ENCODE results near the gene NTN5.
"Not testable (repeated sequence)": the region's sequence is repeated elsewhere in the genome, so short reads cannot be mapped to it uniquely, and the experiment has no call there.

The NTN5 gene

GRCh38 chr19:48695743-48696352, 23.0 kb upstream of the NTN5 start, which contains the start of gene FUT2:
Gene FUT2, plus strand, starts transcription at chr19:48695971. Its CDS starts 6,986 bp downstream, at chr19:48702957.
- no peak for DNase-seq

- not testable (repeated sequence) for DNase-seq
Observed at GRCh38 chr19:48693629-48694028, 20.8 kb upstream of the NTN5 start.

- DNase-seq = no peak
Observed at GRCh38 chr19:48689449-48689848, 16.6 kb upstream of the NTN5 start.

GRCh38 chr19:48687776-48688175, 15.0 kb upstream of the NTN5 start:
- no peak for DNase-seq

- not testable (repeated sequence) for DNase-seq
Observed at GRCh38 chr19:48686637-48687036, 13.8 kb upstream of the NTN5 start.

GRCh38 chr19:48686088-48686487, 13.3 kb upstream of the NTN5 start:
- DNase-seq = no peak

GRCh38 chr19:48685583-48685982, 12.8 kb upstream of the NTN5 start:
- DNase-seq = no peak

GRCh38 chr19:48683349-48683748, 10.5 kb upstream of the NTN5 start:
- DNase-seq = no peak

- DNase-seq = no peak
Observed at GRCh38 chr19:48681127-48681470, 8.3 kb upstream of the NTN5 start.

- DNase-seq = no peak
Observed at GRCh38 chr19:48680436-48681126, 7.8 kb upstream of the NTN5 start.

GRCh38 chr19:48680006-48680405, 7.2 kb upstream of the NTN5 start:
- DNase-seq = not testable (repeated sequence)

- DNase-seq = no peak
Observed at GRCh38 chr19:48678201-48678600, 5.4 kb upstream of the NTN5 start.

GRCh38 chr19:48676887-48677286, 4.1 kb upstream of the NTN5 start:
- no peak for DNase-seq

- no peak for DNase-seq
Observed at GRCh38 chr19:48676487-48676886, 3.7 kb upstream of the NTN5 start.

GRCh38 chr19:48674921-48675824, 2.4 kb upstream of the NTN5 start:
- peak; percentile 75 for DNase-seq

GRCh38 chr19:48674216-48674809, 1.5 kb upstream of the NTN5 start:
- DNase-seq = no peak

- DNase-seq = no peak
Observed at GRCh38 chr19:48673436-48674100, 751 bp upstream of the NTN5 start.

GRCh38 chr19:48671446-48671995, 1.3 kb downstream of the NTN5 start:
- no peak for DNase-seq

- DNase-seq = no peak
Observed at GRCh38 chr19:48670699-48671445, 1.9 kb downstream of the NTN5 start.

GRCh38 chr19:48669903-48670668, 2.7 kb downstream of the NTN5 start:
- DNase-seq = no peak

GRCh38 chr19:48668761-48669160, 4.1 kb downstream of the NTN5 start:
- no peak for DNase-seq
